ENCODE results near the gene C3orf18. TPM values are rescaled to one million over a fixed set of nuclear protein-coding genes. Genes with fewer than 3 reads are reported as not detected.

C3orf18 gene
- total and polyA plus RNA-seq, 10 of the 15 experiments (the other 5 are each of a cell fraction or from before 2014, with no cell fraction given), result 0.06 to 3.2 (median 0.66) TPM

- no peak for DNase-seq (ENCODE audit: low read depth, low spot score)
- no peak overlapping the region; the same call in 1 of the 2 replicates for H3K9ac ChIP-seq (ENCODE audit: control insufficient read depth, insufficient read depth, low read length)
- no peak overlapping the region for H3K4me3 ChIP-seq
- RAD21 ChIA-PET (ENCODE audit: unreplicated experiment), result interaction anchor here (0.7 to 1.7 kb wide), 3 partner anchors 11 to 35 kb away, joined by 3 to 4 read pairs (median 3); partner anchors contain the start of gene HEMK1
- TF ChIP-seq BHLHE40 (IDR thresholded peaks at IDR 0.05; ENCODE audit: borderline replicate concordance in 1 of 2, low read depth in 2 of 2, low read length in 1 of 2) (0 out of 4 replicates have a peak, but pooled peaks of 1 of the 2 experiments have one; percentile 31), MEF2A (IDR thresholded peaks at IDR 0.05; ENCODE audit: insufficient read depth, low read depth, low read length) (no peak), NRF1 (conservative IDR thresholded peaks at IDR 0.05; ENCODE audit: low read depth, low read length) (no peak), MEF2B (IDR thresholded peaks at IDR 0.05; ENCODE audit: partially characterized antibody, poor library complexity, severe bottlenecking) (no peak), ZZZ3 (IDR thresholded peaks at IDR 0.05; ENCODE audit: control insufficient read depth, insufficient read length, low read depth) (no peak), TBL1XR1 (IDR thresholded peaks at IDR 0.05; ENCODE audit: low read depth, low read length) (no peak), SPI1 (IDR thresholded peaks at IDR 0.05; ENCODE audit: borderline replicate concordance, insufficient read depth, low read depth, low read length) (peak; percentile 71; the same call in 1 of the 2 replicates), DPF2 (IDR thresholded peaks at IDR 0.05) (no peak), PML (IDR thresholded peaks at IDR 0.05; ENCODE audit: low read length) (no peak), ATF3 (IDR thresholded peaks at IDR 0.05; ENCODE audit: borderline replicate concordance, extremely low read depth, low read depth, low read length) (no peak), ZBTB11 (CRISPR knock-in tag; IDR thresholded peaks at IDR 0.05) (no peak)
- peaks cover 21% of the 10 kb centered on the region for H3K4me1 ChIP-seq (ENCODE audit: control insufficient read depth, insufficient read depth, low read length)
- 43% methylated on average over 14 of the region's 14 CpGs for WGBS (ENCODE audit: insufficient coverage, insufficient replicate concordance, low lambda C conversion rate, missing lambda C conversion rate)
- no peaks in the 10 kb centered on the region for H4K20me1 ChIP-seq (ENCODE audit: control insufficient read depth, insufficient read depth)
- no peak overlapping the region for H3K27ac ChIP-seq (ENCODE audit: control insufficient read depth, insufficient read depth)
- no peaks in the 10 kb centered on the region for H3K27me3 ChIP-seq (replicated peaks in 1 of 2; ENCODE audit: control insufficient read depth in 2 of 2, insufficient read depth in 2 of 2, low read length in 1 of 2)
- H3K9me3 ChIP-seq (replicated peaks; ENCODE audit: control insufficient read depth, insufficient read depth, low read length), result no peaks in the 10 kb centered on the region
- in situ Hi-C loops (cut with MboI), result loop anchor here (25.0 kb wide), 1 partner anchor 1082 kb away; no protein-coding TSS in a partner anchor
- intact Hi-C loops (cut with micrococcal nuclease; ENCODE audit: unreplicated experiment), result no loop called here
- H3K4me2 ChIP-seq (ENCODE audit: control insufficient read depth, insufficient read depth), result no peak overlapping the region; the same call in 1 of the 2 replicates
- BruUV-seq (replicated peaks), result no TSS peak
- no peak overlapping the region for H2AFZ ChIP-seq (ENCODE audit: control insufficient read depth, low read depth, low read length)
- H3K36me3 ChIP-seq (ENCODE audit: control insufficient read depth in 2 of 2, insufficient read depth in 2 of 2, low read length in 1 of 2), result no peaks in the 10 kb centered on the region
- ATAC-seq, result peak; percentile 35
- no peak for FAIRE-seq
- POLR2A ChIA-PET, result interaction anchor here (7.6 kb wide), 1 partner anchor 15 kb away, joined by 65 read pairs; no protein-coding TSS in a partner anchor
- H3K79me2 ChIP-seq (ENCODE audit: control insufficient read depth, insufficient read depth, low read length), result no peaks in the 10 kb centered on the region
- SMC1A ChIA-PET (ENCODE audit: uncharacterized antibody, unreplicated experiment), result interaction anchor here (0.9 kb wide), 1 partner anchor 14 kb away, joined by 3 read pairs; no protein-coding TSS in a partner anchor
- CTCF ChIA-PET, result interaction anchor here (0.7 to 2.1 kb wide), 4 partner anchors 8 to 34 kb away, joined by 3 to 9 read pairs (median 5); no protein-coding TSS in a partner anchor
Observed at GRCh38 chr3:50604628-50605588, 37.4 kb upstream of the C3orf18 start.
